ENCODE results near the gene KCNN1. TPM values are rescaled to one million over a fixed set of nuclear protein-coding genes. Genes with fewer than 3 reads are reported as not detected.
A peak's percentile ranks its signal among the peaks of the same experiment; 100 is the strongest.

The KCNN1 gene
- total RNA-seq, 1 donor from 2014 or later, result 0.30 TPM

GRCh38 chr19:17947815-17948513 is 18.9 kb upstream of the KCNN1 start:
- DNase-seq (ENCODE audit: low read depth), result peak; percentile 61

GRCh38 chr19:17948514-17948900 is 18.4 kb upstream of the KCNN1 start:
- no peak for DNase-seq (ENCODE audit: low read depth)

GRCh38 chr19:17948931-17949930 is 17.7 kb upstream of the KCNN1 start:
- no peak for DNase-seq (ENCODE audit: low read depth)

- no peak for DNase-seq (ENCODE audit: low read depth)
Measured at GRCh38 chr19:17949956-17950309, 17.0 kb upstream of the KCNN1 start.

- no peak for DNase-seq (ENCODE audit: low read depth)
Measured at GRCh38 chr19:17950310-17951156, 16.4 kb upstream of the KCNN1 start.

GRCh38 chr19:17951157-17951989 is 15.5 kb upstream of the KCNN1 start:
- no peak for DNase-seq (ENCODE audit: low read depth)

GRCh38 chr19:17951990-17952976 is 14.6 kb upstream of the KCNN1 start:
- DNase-seq (ENCODE audit: low read depth), result no peak

GRCh38 chr19:17953316-17953801 is 13.5 kb upstream of the KCNN1 start:
- DNase-seq (ENCODE audit: low read depth), result no peak

- no peak for DNase-seq (ENCODE audit: low read depth)
Measured at GRCh38 chr19:17953869-17954268, 13.0 kb upstream of the KCNN1 start.

GRCh38 chr19:17954401-17954800 is 12.5 kb upstream of the KCNN1 start:
- no peak for DNase-seq (ENCODE audit: low read depth)

- DNase-seq (ENCODE audit: low read depth), result no peak
Measured at GRCh38 chr19:17957149-17957849, 9.6 kb upstream of the KCNN1 start.

GRCh38 chr19:17957885-17958284 is 9.0 kb upstream of the KCNN1 start:
- DNase-seq (ENCODE audit: low read depth), result no peak

GRCh38 chr19:17963936-17964691 is 2.8 kb upstream of the KCNN1 start:
- no peak for DNase-seq (ENCODE audit: low read depth)

- no peak for DNase-seq (ENCODE audit: low read depth)
Measured at GRCh38 chr19:17965370-17966128, 1.4 kb upstream of the KCNN1 start.

GRCh38 chr19:17966129-17966483 is 801 bp upstream of the KCNN1 start:
- DNase-seq (ENCODE audit: low read depth), result no peak

GRCh38 chr19:17967257-17968051 is 547 bp downstream of the KCNN1 start:
- DNase-seq (ENCODE audit: low read depth), result no peak

- DNase-seq (ENCODE audit: low read depth), result no peak
Measured at GRCh38 chr19:17968362-17968761, 1.5 kb downstream of the KCNN1 start.
